Neural cell (in vitro differentiated cells): ENCODE data around the gene KCNMB2. TPM values are rescaled to one million over a fixed set of nuclear protein-coding genes. Genes with fewer than 3 reads are reported as not detected.

Experiments
- H2AFZ ChIP-seq: fragments of 200-600, 300-800 bp; sonication (generic), shearing (Covaris generic); 2 replicates; pipeline ENCODE4 v1.6.0; 2014; ENCODE audit warnings: low read depth, mild to moderate bottlenecking, antibody characterized with exemption, low read length, moderate library complexity
- H3F3A ChIP-seq: fragments of 200-600 bp; shearing (Covaris generic); 2 replicates; pipeline ENCODE4 v1.6.1; 2016; ENCODE audit warnings: mild to moderate bottlenecking, moderate library complexity, mixed read lengths, antibody characterized with exemption, low read length; ENCODE audit not compliant: insufficient read depth, poor library complexity, severe bottlenecking
- H3K27ac ChIP-seq: fragments of 200-600, 300-800 bp; sonication (generic), shearing (Covaris generic); 2 replicates; pipeline ENCODE4 v1.5.1; 2014; ENCODE audit warnings: mild to moderate bottlenecking, low read length, moderate library complexity
- H3K27me3 ChIP-seq: fragments of 300-800, 200-600 bp; sonication (generic), shearing (Covaris generic); 2 replicates; pipeline ENCODE4 v1.6.0; 2014; ENCODE audit warnings: mild to moderate bottlenecking, low read depth, low read length, moderate library complexity; ENCODE audit not compliant: insufficient read depth
- H3K36me3 ChIP-seq: fragments of 300-800, 200-600 bp; sonication (generic), shearing (Covaris generic); 2 replicates; pipeline ENCODE4 v1.5.1; 2014; ENCODE audit warnings: mild to moderate bottlenecking, antibody characterized with exemption, low read length, moderate library complexity; ENCODE audit not compliant: insufficient read depth
- H3K4me2 ChIP-seq: fragments of 300-800, 200-600 bp; sonication (generic), shearing (Covaris generic); 2 replicates; pipeline ENCODE4 v1.6.0; 2014; ENCODE audit warnings: mild to moderate bottlenecking, low read length
- H3K4me3 ChIP-seq: fragments of 300-800, 200-600 bp; sonication (generic), shearing (Covaris generic); 2 replicates; pipeline ENCODE4 v1.5.1; 2014; ENCODE audit warnings: mild to moderate bottlenecking, low read length, moderate library complexity
- H3K79me2 ChIP-seq: fragments of 200-600 bp; shearing (Covaris generic); replicated peaks from 2 replicates; pipeline ENCODE4 v1.6.0; 2014; ENCODE audit warnings: mild to moderate bottlenecking, low read length, moderate library complexity; ENCODE audit not compliant: insufficient read depth
- H3K9ac ChIP-seq: fragments of 300-800, 200-600 bp; sonication (generic), shearing (Covaris generic); 2 replicates; pipeline ENCODE4 v1.6.1; 2016; ENCODE audit warnings: mild to moderate bottlenecking, low read length, mixed read lengths
- H3K9me2 ChIP-seq: fragments of 200-600 bp; shearing (Covaris generic); 2 replicates; pipeline ENCODE4 v1.6.1; 2016; ENCODE audit warnings: mild to moderate bottlenecking, low read length, mixed read lengths; ENCODE audit not compliant: insufficient read depth
- H3K9me3 ChIP-seq: fragments of 200-600, 300-800 bp; sonication (generic), shearing (Covaris generic); 2 replicates; pipeline ENCODE4 v1.6.1; 2016; ENCODE audit warnings: mild to moderate bottlenecking, mixed run types, low read length, moderate library complexity, mixed read lengths
- H4K20me1 ChIP-seq: fragments of 200-600 bp; shearing (Covaris generic); 2 replicates; pipeline ENCODE4 v1.6.1; 2016; ENCODE audit warnings: mild to moderate bottlenecking, mixed run types; ENCODE audit not compliant: insufficient read depth
- EP300 ChIP-seq: fragments of 450-650 bp; conservative IDR thresholded peaks from 2 replicates; pipeline ENCODE4 v1.6.1; 2014; ENCODE audit warnings: antibody characterized with exemption, mild to moderate bottlenecking, moderate library complexity; ENCODE audit not compliant: poor library complexity, severe bottlenecking
- EZH2 ChIP-seq: fragments of 200-600, 300-800 bp; shearing (Covaris generic), sonication (generic); IDR thresholded peaks from 2 replicates; pipeline ENCODE4 v1.6.1; 2014; ENCODE audit warnings: antibody characterized with exemption, low read length, borderline replicate concordance, mild to moderate bottlenecking; ENCODE audit not compliant: insufficient read depth, poor library complexity, severe bottlenecking
- MXI1 ChIP-seq: fragments of 450-650 bp; conservative IDR thresholded peaks from 2 replicates; pipeline ENCODE4 v1.6.1; 2014; ENCODE audit warnings: antibody characterized with exemption, mild to moderate bottlenecking; ENCODE audit not compliant: poor library complexity, severe bottlenecking
- POLR2AphosphoS5 ChIP-seq: IDR thresholded peaks from 2 replicates; pipeline ENCODE4 v1.6.1; 2012
- RAD21 ChIP-seq: fragments of 450-650 bp; conservative IDR thresholded peaks from 2 replicates; pipeline ENCODE4 v1.6.1; 2014; ENCODE audit warnings: antibody characterized with exemption, mild to moderate bottlenecking, moderate library complexity
- SMC3 ChIP-seq: fragments of 450-650 bp; conservative IDR thresholded peaks from 2 replicates; pipeline ENCODE4 v1.6.1; 2014; ENCODE audit warnings: antibody characterized with exemption, mild to moderate bottlenecking, moderate library complexity; ENCODE audit not compliant: poor library complexity
- TAF1 ChIP-seq: IDR thresholded peaks from 2 replicates; pipeline ENCODE4 v1.6.1; 2012; ENCODE audit warnings: low read depth
- polyA plus RNA-seq: library from polyadenylated mRNA; depleted of rRNA; stranded (reverse); fragments of >200 nt; gene quantifications from 2 replicates; pipeline ENCODE4 v1.2.3, GENCODE V29; 2014
- TF ChIP-seq, protein P1 (sequence below): IDR thresholded peaks from 2 replicates; pipeline ENCODE4 v1.6.1; 2012; ENCODE audit warnings: borderline replicate concordance
- TF ChIP-seq, protein P2 (sequence below): fragments of 450-650 bp; IDR thresholded peaks from 2 replicates; pipeline ENCODE4 v1.5.1; 2014; ENCODE audit warnings: antibody characterized with exemption, mild to moderate bottlenecking, moderate library complexity; ENCODE audit not compliant: poor library complexity, severe bottlenecking

The KCNMB2 gene
- polyA plus RNA-seq, 1 donor from 2014 or later = 0.93 TPM

GRCh38 chr3:178794711-178795110, 258.5 kb downstream of the KCNMB2 start:
- H3K27me3 ChIP-seq = no peaks in the 10 kb centered on the region
- H3K9me2 ChIP-seq = no peaks in the 10 kb centered on the region
- H3K79me2 ChIP-seq = no peaks in the 10 kb centered on the region
- no peak for TF ChIP-seq POLR2AphosphoS5
- TF ChIP-seq RAD21 = no peak
- TF ChIP-seq, protein P1, sequence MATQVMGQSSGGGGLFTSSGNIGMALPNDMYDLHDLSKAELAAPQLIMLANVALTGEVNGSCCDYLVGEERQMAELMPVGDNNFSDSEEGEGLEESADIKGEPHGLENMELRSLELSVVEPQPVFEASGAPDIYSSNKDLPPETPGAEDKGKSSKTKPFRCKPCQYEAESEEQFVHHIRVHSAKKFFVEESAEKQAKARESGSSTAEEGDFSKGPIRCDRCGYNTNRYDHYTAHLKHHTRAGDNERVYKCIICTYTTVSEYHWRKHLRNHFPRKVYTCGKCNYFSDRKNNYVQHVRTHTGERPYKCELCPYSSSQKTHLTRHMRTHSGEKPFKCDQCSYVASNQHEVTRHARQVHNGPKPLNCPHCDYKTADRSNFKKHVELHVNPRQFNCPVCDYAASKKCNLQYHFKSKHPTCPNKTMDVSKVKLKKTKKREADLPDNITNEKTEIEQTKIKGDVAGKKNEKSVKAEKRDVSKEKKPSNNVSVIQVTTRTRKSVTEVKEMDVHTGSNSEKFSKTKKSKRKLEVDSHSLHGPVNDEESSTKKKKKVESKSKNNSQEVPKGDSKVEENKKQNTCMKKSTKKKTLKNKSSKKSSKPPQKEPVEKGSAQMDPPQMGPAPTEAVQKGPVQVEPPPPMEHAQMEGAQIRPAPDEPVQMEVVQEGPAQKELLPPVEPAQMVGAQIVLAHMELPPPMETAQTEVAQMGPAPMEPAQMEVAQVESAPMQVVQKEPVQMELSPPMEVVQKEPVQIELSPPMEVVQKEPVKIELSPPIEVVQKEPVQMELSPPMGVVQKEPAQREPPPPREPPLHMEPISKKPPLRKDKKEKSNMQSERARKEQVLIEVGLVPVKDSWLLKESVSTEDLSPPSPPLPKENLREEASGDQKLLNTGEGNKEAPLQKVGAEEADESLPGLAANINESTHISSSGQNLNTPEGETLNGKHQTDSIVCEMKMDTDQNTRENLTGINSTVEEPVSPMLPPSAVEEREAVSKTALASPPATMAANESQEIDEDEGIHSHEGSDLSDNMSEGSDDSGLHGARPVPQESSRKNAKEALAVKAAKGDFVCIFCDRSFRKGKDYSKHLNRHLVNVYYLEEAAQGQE = no peak
- TF ChIP-seq TAF1 = no peak
- TF ChIP-seq SMC3 = no peak
- no peak for TF ChIP-seq MXI1
- TF ChIP-seq EZH2 = no peak
- TF ChIP-seq, protein P2, sequence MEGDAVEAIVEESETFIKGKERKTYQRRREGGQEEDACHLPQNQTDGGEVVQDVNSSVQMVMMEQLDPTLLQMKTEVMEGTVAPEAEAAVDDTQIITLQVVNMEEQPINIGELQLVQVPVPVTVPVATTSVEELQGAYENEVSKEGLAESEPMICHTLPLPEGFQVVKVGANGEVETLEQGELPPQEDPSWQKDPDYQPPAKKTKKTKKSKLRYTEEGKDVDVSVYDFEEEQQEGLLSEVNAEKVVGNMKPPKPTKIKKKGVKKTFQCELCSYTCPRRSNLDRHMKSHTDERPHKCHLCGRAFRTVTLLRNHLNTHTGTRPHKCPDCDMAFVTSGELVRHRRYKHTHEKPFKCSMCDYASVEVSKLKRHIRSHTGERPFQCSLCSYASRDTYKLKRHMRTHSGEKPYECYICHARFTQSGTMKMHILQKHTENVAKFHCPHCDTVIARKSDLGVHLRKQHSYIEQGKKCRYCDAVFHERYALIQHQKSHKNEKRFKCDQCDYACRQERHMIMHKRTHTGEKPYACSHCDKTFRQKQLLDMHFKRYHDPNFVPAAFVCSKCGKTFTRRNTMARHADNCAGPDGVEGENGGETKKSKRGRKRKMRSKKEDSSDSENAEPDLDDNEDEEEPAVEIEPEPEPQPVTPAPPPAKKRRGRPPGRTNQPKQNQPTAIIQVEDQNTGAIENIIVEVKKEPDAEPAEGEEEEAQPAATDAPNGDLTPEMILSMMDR = no peak
- TF ChIP-seq EP300 = no peak
- H3K4me3 ChIP-seq = no peak overlapping the region
- H3K36me3 ChIP-seq = no peaks in the 10 kb centered on the region
- H3K4me2 ChIP-seq = no peak overlapping the region
- no peak overlapping the region for H3K9ac ChIP-seq
- H3F3A ChIP-seq = no peaks in the 10 kb centered on the region
- no peaks in the 10 kb centered on the region for H4K20me1 ChIP-seq
- H3K9me3 ChIP-seq = no peaks in the 10 kb centered on the region
- no peak overlapping the region for H3K27ac ChIP-seq
- H2AFZ ChIP-seq = no peak overlapping the region

- no peak overlapping the region for H3K4me3 ChIP-seq
- H3K4me2 ChIP-seq = no peak overlapping the region
- no peak overlapping the region for H3K9ac ChIP-seq
- TF ChIP-seq RAD21 = no peak
- no peak for TF ChIP-seq SMC3
- TF ChIP-seq, protein P1 = no peak
- TF ChIP-seq EP300 = no peak
- TF ChIP-seq MXI1 = no peak
- TF ChIP-seq POLR2AphosphoS5 = no peak
- no peak for TF ChIP-seq EZH2
- no peak for TF ChIP-seq TAF1
- TF ChIP-seq, protein P2 = no peak
- H3K36me3 ChIP-seq = no peaks in the 10 kb centered on the region
- no peak overlapping the region for H2AFZ ChIP-seq
- H3K27me3 ChIP-seq = no peaks in the 10 kb centered on the region
- no peaks in the 10 kb centered on the region for H3K9me3 ChIP-seq
- no peaks in the 10 kb centered on the region for H4K20me1 ChIP-seq
- no peaks in the 10 kb centered on the region for H3K9me2 ChIP-seq
- H3K79me2 ChIP-seq = no peaks in the 10 kb centered on the region
- H3F3A ChIP-seq = no peaks in the 10 kb centered on the region
- H3K27ac ChIP-seq = no peak overlapping the region
Observed at GRCh38 chr3:178795349-178795748, 259.1 kb downstream of the KCNMB2 start.
